Retina (tissue), 1 donor: ENCODE results near the gene UPK3B.
"Not testable (repeated sequence)": the region's sequence is repeated elsewhere in the genome, so short reads cannot be mapped to it uniquely, and the experiment has no call there.

Experiments
- DNase-seq: peaks from one replicate; pipeline ENCODE4 v3.0.0-alpha.2; 2016

Gene UPK3B

GRCh38 chr7:76509931-76510877 lies at the start of gene UPK3B:
UPK3B (plus strand) TSS chr7:76510552; CDS start chr7:76510653, 101 bp downstream.
- DNase-seq: peak; percentile 37

DNA sequence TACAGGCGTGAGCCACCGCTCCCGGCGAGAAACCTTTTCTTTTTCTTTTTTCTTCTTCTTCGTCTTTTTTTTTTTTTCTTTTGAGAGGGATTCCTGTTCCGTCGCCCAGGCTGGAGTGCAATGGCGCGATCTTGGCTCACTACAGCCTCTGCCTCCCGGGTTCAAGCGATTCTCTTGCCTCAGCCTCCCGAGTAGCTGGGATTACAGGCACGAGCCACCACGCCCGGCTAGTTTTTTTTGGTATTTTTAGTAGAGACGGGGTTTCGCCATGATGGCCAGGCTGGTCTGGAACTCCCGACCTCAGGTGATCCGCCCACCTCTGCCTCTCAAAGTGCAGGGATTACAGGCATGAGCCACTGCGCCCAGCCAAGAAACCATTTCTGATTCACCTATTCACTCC lies 49.6 kb upstream of the UPK3B start:
- not testable (repeated sequence) for DNase-seq

DNA sequence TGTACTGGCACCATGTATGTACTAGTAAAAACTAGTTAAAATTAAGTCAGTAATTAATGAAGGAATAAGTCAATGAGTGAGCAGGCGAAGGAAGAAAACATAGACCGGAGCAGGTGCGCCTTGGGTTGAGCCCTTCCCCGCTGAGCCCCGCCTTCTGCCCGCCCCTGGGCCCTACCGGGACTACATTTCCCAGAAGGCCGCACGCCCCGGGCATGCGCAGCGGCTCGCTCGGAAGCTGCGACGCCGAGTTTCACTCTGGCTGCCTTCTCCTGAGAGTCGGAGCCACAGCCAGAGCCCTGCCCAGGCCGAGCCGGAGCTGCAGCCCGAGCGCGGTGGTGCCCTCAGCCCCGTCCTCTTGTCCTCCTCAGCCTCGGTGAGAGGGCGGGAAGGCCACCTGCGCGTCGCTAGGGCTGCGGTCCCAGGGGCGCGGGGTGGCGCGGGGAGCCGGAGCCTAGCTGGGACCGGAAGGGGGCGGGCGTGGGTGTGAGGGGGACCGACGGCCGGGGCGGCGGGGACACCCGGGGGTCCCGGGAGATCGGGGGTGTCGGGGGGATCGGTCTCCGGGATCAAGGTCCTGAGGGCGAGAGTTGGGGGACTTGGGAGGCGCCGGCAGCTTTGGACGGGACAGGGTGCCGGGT lies 48.8 kb upstream of the UPK3B start, which contains the start of gene DTX2:
Gene DTX2 (plus strand): TSS at position 246 of the 638 bp plus-strand sequence. CDS start 18,801 bp downstream, outside the sequence.
- DNase-seq: not testable (repeated sequence)

GRCh38 chr7:76462271-76462882 lies 48.0 kb upstream of the UPK3B start:
- not testable (repeated sequence) for DNase-seq

DNA sequence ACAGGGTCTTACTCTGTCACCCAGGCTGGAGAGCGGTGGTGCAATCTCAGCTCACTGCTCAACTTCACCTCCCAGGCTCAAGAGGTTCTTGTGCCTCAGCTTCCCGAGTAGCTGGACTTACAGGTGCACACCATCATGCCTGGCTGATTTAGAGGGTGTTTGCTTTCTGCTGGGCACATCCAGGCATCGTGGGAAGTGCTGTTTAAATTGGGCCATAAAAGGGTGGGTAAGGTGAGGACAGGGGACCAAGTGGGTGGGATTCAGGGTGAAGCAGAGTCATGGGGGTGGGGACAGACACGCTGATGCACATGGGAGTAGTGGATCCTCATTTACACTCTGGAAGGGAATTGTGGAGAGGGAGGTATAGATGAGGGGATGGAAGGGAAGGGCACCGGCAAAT lies 45.4 kb upstream of the UPK3B start:
- not testable (repeated sequence) for DNase-seq

GRCh38 chr7:76465950-76466349 lies 44.4 kb upstream of the UPK3B start:
- DNase-seq: not testable (repeated sequence)

DNA sequence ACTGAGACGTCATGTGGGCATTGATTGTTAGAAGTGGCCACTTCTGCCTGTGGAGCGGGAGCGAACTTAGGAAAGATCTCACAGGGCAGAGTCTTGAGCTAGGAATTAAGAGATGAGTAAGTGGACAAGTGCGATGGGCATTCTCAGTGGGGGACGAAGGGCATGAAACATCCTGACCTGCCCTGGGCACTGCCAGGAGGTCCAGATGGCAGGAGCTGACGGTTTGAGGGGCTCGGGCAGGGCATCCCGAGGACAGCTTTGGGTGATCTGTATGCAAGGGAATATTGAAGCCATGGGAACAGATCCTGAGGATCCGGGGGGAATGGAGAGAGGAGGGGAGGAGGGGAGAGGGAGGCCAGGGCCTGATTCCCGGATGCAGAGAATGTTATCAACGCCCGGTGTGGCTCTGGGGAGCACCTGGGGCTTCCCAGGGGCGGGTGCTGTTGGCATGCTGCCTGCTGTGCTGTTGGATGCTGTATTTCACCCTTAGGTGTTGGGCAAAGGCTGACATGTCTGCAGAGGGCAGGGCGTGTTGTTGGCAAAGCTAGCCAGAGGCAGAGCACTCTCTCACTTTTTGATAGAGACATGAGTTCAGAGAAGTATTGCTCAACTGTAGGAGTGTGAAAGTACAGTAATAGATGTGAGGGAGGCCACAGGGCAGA lies 42.5 kb upstream of the UPK3B start:
- DNase-seq: not testable (repeated sequence)

DNA sequence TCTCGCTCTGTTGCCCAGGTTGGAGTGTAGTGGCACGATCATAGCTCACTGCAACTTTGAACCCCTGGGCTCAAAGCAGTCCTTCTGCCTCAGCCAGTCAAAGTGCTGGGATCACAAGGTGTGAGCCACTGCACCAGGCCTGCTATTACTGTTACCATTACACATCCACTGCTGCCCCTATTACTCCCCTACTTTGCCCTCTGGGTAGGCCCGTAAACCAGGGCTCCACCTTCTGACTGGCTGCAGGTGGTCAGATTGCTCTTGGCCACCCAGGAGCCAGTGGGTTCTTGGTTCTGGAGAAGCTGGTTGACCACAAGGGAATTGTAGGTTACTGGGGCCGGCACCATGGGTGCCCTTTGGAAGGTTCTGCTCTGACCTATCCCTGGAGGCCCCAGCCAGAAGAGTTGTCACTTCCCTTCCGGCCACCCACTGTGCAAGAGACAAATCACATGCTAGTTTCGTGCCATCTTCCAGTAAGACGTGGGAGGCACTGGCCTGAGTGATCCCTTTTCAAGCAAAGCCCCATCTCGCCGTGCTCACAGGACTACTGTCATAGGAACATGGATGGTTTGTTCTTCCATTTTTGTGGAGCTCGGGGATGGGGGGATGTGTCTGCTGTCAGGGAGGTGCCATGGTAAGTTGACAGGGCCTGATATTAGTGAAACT lies 38.7 kb upstream of the UPK3B start:
- not testable (repeated sequence) for DNase-seq

DNA sequence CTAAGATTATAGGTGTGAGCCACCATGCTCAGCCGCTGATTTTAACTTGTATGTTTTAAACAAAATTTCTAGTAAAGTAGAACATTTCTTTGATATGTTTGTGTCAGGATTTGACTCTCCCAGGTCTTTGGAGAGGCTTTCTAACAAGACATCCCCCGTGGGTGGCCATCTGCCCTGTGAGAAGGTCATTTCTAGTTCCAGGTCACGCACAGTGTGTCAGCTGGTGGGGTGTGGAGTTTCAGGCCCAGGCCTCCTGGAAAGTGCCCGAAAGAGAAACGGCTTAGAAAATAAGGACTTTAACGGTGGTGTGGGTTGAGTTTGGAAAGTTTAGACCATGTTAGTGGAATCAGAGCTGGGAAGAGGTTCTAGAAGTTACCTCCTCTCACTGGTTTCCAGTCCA lies 37.3 kb upstream of the UPK3B start:
- DNase-seq: not testable (repeated sequence)

DNA sequence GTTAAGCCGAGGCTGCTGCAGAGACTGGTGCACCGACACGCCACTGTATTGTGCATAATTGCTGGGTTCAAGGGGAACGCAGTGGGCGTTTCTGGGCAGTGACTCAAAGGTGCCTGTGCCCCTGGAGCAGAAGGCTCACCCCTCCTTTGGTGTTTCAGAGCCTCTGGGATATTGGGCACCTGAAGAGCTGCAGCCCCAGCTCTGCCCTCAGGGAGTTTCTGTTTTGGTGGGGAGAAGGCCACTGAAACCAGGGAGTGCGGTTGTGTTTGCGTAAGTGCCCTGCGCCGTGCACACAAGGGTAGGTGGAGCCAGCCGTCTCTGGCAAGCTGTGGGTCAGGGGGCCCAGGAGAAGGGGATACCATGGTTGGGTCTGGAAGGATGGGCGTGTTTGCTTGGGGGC lies 34.1 kb upstream of the UPK3B start:
- not testable (repeated sequence) for DNase-seq

- DNase-seq: not testable (repeated sequence)
Measured at GRCh38 chr7:76476742-76477474, 33.4 kb upstream of the UPK3B start.

- DNase-seq: not testable (repeated sequence)
Measured at GRCh38 chr7:76479628-76480027, 30.7 kb upstream of the UPK3B start.

DNA sequence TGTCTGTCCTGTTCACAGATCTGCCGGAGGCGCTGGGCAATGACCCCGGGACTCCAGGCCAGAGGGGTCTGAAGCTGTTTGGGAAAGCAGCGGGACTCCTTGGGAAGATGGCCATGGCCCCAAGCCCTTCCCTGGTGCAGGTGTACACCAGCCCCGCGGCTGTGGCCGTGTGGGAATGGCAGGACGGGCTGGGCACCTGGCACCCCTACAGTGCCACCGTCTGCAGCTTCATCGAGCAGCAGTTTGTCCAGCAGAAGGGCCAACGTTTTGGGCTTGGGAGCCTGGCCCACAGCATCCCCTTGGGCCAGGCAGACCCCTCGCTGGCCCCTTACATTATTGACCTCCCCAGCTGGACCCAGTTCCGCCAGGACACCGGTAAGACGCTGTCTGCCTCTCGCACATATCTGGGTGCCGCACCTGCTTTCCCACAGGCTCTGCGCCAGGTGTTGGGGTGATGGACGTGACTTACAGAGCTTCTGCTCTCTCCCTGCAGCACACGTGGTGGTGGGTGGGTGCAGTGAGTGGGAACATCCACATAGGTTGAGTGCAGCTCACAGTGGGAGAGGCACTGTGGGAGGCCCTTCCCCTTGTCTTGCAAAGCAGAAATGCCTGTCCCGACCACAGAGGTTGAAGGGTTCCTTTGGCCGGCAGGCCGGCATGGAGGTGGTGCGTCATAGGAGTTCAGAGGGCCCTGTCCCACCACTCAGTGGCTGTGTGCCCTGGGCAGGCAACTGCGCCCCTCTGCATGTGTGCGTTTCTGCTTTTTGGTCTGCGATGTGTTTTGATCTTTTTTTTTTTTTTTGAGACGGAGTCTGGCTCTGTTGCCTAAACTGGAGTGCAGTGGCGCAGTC lies 29.7 kb upstream of the UPK3B start:
- DNase-seq: not testable (repeated sequence)

DNA sequence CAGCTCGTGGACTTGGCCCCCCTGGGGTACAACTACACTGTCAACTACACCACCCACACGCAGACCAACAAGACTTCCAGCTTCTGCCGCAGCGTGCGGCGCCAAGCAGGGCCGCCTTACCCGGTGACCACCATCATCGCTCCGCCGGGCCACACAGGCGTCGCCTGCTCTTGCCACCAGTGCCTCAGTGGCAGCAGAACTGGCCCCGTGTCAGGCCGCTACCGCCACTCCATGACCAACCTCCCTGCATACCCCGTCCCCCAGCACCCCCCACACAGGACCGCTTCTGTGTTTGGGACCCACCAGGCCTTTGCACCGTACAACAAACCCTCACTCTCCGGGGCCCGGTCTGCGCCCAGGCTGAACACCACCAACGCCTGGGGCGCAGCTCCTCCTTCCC lies 27.7 kb upstream of the UPK3B start:
- DNase-seq: not testable (repeated sequence)

- DNase-seq: not testable (repeated sequence)
Measured at GRCh38 chr7:76483081-76483480, 27.3 kb upstream of the UPK3B start.

DNA sequence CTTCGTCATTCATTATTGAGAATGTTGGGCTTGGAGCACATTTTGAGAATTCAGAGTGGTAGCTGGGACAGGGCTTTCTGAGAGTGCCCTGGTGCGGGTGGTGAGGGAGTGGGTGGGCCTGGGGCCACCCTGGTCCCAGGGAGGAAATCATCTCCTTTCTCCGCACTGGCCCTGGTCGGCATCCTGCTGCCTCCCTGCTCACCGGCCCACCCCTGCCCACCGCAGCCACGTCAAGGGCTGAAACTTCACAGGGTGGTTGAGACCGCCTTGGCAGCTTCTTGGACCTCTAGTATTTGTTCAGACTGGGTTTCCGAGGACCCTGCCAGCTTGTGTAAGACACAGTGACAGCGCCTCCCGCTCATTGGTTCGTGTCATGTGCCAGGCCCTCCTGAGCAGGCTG lies 25.9 kb upstream of the UPK3B start:
- not testable (repeated sequence) for DNase-seq

- DNase-seq: not testable (repeated sequence)
Measured at GRCh38 chr7:76485822-76486610, 24.3 kb upstream of the UPK3B start.

DNA sequence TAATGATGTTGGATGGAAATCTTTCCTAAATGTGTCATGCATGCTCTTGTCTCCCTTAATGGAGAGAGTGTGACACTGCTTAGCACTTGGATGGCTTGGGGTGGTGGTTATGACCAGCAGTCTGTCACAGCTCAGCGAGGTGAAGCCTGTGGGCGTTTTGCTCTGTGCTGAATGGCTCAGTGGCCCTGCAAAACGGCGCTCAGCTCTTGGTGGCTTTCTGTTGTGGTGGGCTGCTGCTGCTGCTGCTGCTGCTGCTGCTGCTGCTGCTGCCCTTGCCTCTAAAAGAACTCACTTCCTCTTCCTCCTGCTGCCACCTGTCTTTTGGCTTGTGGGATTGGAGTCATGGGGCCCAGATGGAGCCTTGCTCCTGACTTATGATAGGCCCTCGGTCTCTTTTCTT lies 23.7 kb upstream of the UPK3B start:
- DNase-seq: not testable (repeated sequence)

DNA sequence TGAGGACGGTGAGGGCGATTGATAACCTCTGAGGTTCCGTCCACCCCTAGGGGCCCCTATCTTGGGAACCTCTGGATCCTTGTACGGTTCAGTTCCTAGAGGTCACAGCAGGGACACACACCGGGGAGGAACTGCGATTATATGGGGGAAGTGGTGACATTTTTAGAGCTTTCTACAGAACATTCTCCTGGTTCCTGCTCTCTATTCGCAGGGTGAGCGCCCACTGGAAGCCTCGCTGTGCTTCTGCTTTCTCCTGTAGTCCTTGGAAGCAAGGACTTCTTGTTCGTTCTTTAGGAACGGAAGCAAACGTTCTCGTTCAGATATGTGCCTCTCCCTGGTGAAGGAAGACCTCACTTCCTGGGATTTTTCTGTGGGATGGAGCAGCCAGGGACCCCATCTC lies 22.4 kb upstream of the UPK3B start:
- DNase-seq: not testable (repeated sequence)
